ENCODE measurements around the gene SPX. TPM values are rescaled to one million over a fixed set of nuclear protein-coding genes. Genes with fewer than 3 reads are reported as not detected.

The SPX gene
- total and polyA plus RNA-seq, 2 of the 8 experiments (the other 6 are each of a cell fraction or from before 2014, with no cell fraction given) = 1.2 to 1.3 TPM

DNA sequence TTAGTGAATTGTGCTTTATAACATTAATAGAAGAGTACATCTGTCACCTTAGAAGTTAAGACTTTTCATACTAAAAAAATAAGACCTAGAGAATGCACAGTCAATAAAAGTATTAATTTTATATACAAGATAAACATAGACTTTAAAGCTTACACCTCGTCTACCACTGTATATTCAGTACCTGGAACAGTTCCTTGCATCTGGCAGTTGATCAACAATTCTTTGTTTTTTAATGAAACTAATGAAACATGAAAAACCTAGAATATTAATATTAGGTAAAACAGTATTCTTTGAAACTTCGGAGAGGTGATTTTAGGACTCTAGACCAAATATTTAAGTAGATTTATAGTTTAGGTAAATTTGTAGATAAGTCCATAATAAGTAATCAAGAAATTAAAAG is 20.2 kb upstream of the SPX start:
- H3K4me2 ChIP-seq (ENCODE audit: insufficient read depth in 1 of 2, low read depth in 2 of 2, low read length in 2 of 2) = no peak overlapping the region
- no peak overlapping the region for H2BK5ac ChIP-seq (ENCODE audit: low read depth, low read length)
- H4K20me1 ChIP-seq (replicated peaks in 1 of 2; ENCODE audit: control insufficient read depth in 1 of 2, insufficient read depth in 2 of 2, low read length in 2 of 2) = peaks cover 0 to 2% of the 10 kb centered on the region in 2 experiments
- H3K4me3 ChIP-seq (ENCODE audit: extremely low read depth in 1 of 4, insufficient read depth in 2 of 4, low read depth in 3 of 4, low read length in 4 of 4) = no peak overlapping the region
- FAIRE-seq (no peak), DNase-seq (ENCODE audit: low read depth in 1 of 2, low spot score in 2 of 2) (no peak)
- CTCF ChIA-PET (ENCODE audit: partially characterized antibody) = interaction anchor here (1.1 kb wide), 1 partner anchor 105 kb away, joined by 3 read pairs; no protein-coding TSS in a partner anchor
- no peak overlapping the region for H2BK12ac ChIP-seq (ENCODE audit: low read depth, low read length)
- no peak overlapping the region for H2BK120ac ChIP-seq (replicated peaks; ENCODE audit: low read depth, low read length)
- POLR2A ChIA-PET (ENCODE audit: partially characterized antibody) = no interaction called here
- H3K23ac ChIP-seq (ENCODE audit: insufficient read length) = no peak overlapping the region
- H4K8ac ChIP-seq (ENCODE audit: extremely low read depth, insufficient read depth, low read length) = no peak overlapping the region
- no peak overlapping the region for H2BK20ac ChIP-seq (ENCODE audit: low read length)
- H3K27me3 ChIP-seq (replicated peaks in 1 of 4; ENCODE audit: control insufficient read depth in 3 of 4, extremely low read depth in 1 of 4, insufficient read depth in 3 of 4, low read length in 3 of 4) = no peaks in the 10 kb centered on the region
- no peaks in the 10 kb centered on the region for H3K4me1 ChIP-seq (replicated peaks in 1 of 4; ENCODE audit: control insufficient read depth in 3 of 4, insufficient read depth in 4 of 4, low read length in 3 of 4)
- no peak overlapping the region for H3K56ac ChIP-seq (replicated peaks; ENCODE audit: insufficient read length, low read depth, low read length)
- 75% methylated on average over 2 of the region's 2 CpGs; no CpG with 5 or more reads in 1 of the 2 experiments for WGBS, 2 experiments (ENCODE audit: extremely low coverage in 1 of 2, insufficient coverage in 1 of 2, insufficient read length in 1 of 2, insufficient replicate concordance in 2 of 2, low coverage in 1 of 2, low lambda C conversion rate in 2 of 2, missing lambda C conversion rate in 1 of 2)
- peaks cover 4% of the 10 kb centered on the region; the same call in 1 of the 2 replicates for H3K23me2 ChIP-seq (ENCODE audit: low read depth, low read length)
- no peak overlapping the region for H4K5ac ChIP-seq (ENCODE audit: insufficient read length, low read depth, low read length)
- H3K79me1 ChIP-seq (ENCODE audit: low read depth, low read length) = peaks cover 4% of the 10 kb centered on the region; the same call in 1 of the 2 replicates
- no peak overlapping the region for H3K4ac ChIP-seq (replicated peaks; ENCODE audit: insufficient read length, low read depth, low read length)
- no peak overlapping the region for H3K9ac ChIP-seq (replicated peaks in 1 of 4; ENCODE audit: extremely low read depth in 1 of 4, low read depth in 3 of 4, low read length in 3 of 4)
- TF ChIP-seq PHF8 (conservative IDR thresholded peaks at IDR 0.05; ENCODE audit: low read depth, low read length) (no peak), SP2 (IDR thresholded peaks at IDR 0.05; ENCODE audit: low read length) (no peak), EZH2 (IDR thresholded peaks at IDR 0.05; ENCODE audit: low read depth, low read length, severe bottlenecking) (no peak)
- peaks cover 9 to 52% of the 10 kb centered on the region in 2 experiments; a peak in 3 of 4 replicates for H3K79me2 ChIP-seq (ENCODE audit: control insufficient read depth in 1 of 2, insufficient read depth in 2 of 2, low read length in 2 of 2)
- no peak overlapping the region for H2AK5ac ChIP-seq (ENCODE audit: low read depth, low read length)
- no peak overlapping the region for H4K91ac ChIP-seq (replicated peaks; ENCODE audit: insufficient read length, low read length)
- no peak overlapping the region for H3K14ac ChIP-seq (ENCODE audit: insufficient read length)
- H3K36me3 ChIP-seq (ENCODE audit: control insufficient read depth in 2 of 4, insufficient read depth in 4 of 4, low read length in 3 of 4) = peaks cover 0 to 13% (median 5%) of the 10 kb centered on the region in 4 experiments; a peak in 2 of 8 replicates
- H3K27ac ChIP-seq (ENCODE audit: low read depth, low read length) = no peak overlapping the region
- no peak overlapping the region for H2BK15ac ChIP-seq (ENCODE audit: low read length)
- H3K18ac ChIP-seq (ENCODE audit: extremely low read depth, low read length) = no peak overlapping the region
- H2AFZ ChIP-seq (ENCODE audit: low read length) = no peak overlapping the region
- H3K9me3 ChIP-seq (ENCODE audit: insufficient read depth in 2 of 2, low read depth in 1 of 2, low read length in 1 of 2) = no peaks in the 10 kb centered on the region

All from H1 (cell line).